Stimulated activated CD8-positive, alpha-beta memory T cell treated with anti-CD3 and anti-CD28 coated beads, Interleukin-2, amount 100 ng/mL, for 1 hour (primary cell): Measurements from ENCODE around the gene SMIM5.

Source experiments
- DNase-seq, 2 donors: peaks; one replicate each; pipeline ENCODE4 v3.0.0-alpha.2; 2020; ENCODE audit warnings: low read depth in 2 of 2

The SMIM5 gene

DNA sequence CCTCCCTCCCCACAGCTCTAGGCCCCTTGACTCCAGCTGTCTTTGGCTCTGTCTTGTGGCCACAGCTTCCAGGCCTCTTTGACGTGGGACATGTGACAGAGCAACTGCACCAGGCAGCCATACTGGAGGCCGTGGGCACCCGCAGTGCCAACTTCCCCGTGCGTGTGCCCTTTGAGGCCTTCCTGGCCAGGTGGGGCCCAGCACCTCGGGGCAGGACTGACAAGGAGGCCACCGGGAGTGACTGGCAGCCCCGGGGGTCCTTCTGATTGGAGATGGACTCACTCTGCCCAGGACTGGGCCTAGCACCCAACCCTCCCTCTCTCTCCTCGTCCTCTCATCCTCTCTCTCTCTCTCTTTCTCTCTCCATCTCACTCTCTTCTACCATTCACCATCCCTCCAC, 30.1 kb upstream of the SMIM5 start:
- DNase-seq, result no peak

- no peak for DNase-seq
Measured at GRCh38 chr17:75604034-75604695, 29.1 kb upstream of the SMIM5 start.

- DNase-seq, result no peak
Measured at GRCh38 chr17:75605790-75606189, 27.4 kb upstream of the SMIM5 start.

GRCh38 chr17:75607086-75607485, 26.1 kb upstream of the SMIM5 start:
- DNase-seq, result no peak

GRCh38 chr17:75610103-75610984, 22.9 kb upstream of the SMIM5 start:
- DNase-seq, result no peak

- DNase-seq, result no peak
Measured at GRCh38 chr17:75611851-75612429, 21.3 kb upstream of the SMIM5 start.

GRCh38 chr17:75612906-75613626, 20.2 kb upstream of the SMIM5 start:
- DNase-seq, result no peak

DNA sequence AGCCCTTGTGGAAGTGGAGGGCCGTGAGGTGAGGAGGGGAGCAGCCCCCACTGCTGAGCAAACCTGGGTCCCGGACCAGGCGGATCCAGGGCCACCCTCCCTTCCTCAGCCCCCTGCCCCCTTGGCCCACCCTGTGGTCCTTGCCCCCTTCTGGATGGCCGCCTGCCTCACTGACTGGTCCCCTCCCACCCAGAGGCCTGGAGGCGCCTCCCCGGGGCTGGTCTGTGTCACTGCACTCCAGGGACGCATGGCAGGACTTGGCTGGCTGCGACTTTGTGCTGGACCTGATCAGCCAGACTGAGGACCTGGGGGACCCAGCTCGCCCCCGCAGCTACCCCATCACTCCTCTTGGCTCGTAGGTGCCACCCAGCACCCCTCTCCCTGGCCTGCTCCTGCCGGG, 19.2 kb upstream of the SMIM5 start:
- DNase-seq, result no peak

DNA sequence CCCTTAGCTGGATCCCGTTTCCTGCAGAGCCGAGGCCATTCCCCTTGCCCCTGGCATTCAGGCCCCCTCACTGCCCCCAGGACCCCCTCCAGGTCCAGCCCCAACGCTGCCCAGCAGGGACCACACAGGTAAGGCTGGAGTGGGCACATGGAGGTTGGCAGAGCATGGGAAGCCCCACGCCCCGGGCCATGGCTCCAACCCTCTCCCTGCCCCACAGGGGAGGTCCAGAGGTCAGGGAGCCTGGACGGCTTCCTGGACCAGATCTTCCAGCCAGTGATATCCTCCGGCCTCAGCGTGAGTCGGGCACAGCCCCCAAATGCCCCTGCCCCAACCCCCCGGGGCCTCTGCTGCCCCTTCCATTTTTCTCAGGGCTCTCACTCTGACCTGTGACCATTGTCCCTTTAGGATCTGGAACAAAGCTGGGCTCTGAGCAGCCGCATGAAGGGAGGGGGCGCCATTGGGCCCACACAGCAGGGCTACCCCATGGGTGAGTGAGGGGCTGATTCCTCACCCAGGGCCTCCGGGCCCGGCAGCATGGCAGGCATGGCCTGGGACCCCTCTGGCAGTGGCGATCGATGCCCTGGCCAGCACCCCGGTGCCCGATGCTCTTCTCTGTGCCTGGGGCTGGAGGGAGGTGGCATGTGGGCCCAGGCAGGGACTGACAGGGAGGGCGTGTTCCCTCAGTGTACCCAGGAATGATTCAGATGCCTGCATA, 18.5 kb upstream of the SMIM5 start:
- DNase-seq, result no peak

GRCh38 chr17:75615301-75615700, 17.9 kb upstream of the SMIM5 start:
- no peak for DNase-seq

- no peak for DNase-seq
Measured at GRCh38 chr17:75616521-75617122, 16.6 kb upstream of the SMIM5 start.

DNA sequence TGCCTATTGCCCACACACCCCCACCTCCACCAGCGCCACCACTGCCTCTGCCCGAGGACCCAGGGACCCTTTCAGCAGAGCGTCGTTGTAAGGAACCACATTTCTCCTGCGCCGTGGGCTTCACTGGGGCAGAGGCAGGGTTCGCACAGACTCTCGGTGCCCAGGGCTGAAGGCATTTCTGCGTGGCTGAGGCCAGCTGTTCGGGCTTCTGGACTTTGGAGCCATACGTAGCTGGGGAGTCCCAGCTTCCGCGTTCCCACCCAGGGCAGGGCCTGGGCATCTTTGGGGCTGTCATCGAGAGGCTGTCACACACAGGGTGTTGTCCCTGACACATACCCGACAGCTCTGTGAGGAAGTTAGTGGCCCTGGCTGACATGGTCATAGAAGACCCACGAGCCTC, 16.0 kb upstream of the SMIM5 start:
- no peak for DNase-seq

DNA sequence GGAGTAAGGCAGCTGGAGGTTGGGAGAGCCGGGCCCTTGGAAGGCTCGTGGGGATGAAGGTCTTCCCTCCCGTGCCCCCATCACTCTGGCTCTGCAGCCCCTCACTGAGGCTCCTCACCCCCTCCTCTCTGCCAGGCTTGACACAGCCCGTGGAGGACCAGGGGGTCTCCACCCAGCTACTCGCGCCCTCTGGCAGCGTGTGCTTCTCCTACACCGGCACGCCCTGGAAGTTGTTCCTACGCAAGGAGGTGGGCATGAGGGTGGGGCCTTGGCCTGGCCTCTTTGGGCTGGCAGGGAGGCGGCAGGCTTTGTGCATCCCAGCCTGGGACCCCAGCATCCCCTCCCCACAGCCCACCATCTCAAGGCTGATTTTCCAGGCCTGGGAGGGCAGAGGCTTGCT, 15.6 kb upstream of the SMIM5 start:
- no peak for DNase-seq

- DNase-seq, result no peak
Measured at GRCh38 chr17:75619506-75620431, 13.5 kb upstream of the SMIM5 start.

GRCh38 chr17:75621489-75621888, 11.7 kb upstream of the SMIM5 start:
- no peak for DNase-seq

GRCh38 chr17:75622076-75622475, 11.2 kb upstream of the SMIM5 start:
- DNase-seq, result no peak

GRCh38 chr17:75622771-75623273, 10.4 kb upstream of the SMIM5 start:
- DNase-seq, result no peak

- no peak for DNase-seq
Measured at GRCh38 chr17:75623386-75623785, 9.8 kb upstream of the SMIM5 start.

DNA sequence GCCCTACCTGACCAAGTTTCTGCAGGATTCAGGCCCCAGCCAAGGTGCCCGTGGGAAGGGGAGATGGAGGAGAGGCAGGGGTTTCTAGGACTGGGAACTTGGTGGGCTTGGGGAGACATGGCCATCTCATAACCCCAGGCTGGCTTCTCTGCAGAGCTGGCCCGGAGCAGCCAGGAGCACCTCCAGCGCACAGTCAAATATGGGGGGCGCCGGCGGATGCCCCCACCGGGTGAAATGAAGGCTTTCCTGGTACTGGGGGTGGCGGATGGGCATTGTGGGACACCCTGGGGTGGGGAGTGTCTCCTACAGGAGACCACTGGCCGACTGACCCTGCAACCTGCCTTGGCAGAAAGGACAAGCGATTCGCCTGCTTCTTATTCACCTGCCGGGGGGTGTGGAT, 9.2 kb upstream of the SMIM5 start:
- DNase-seq, result no peak
